Loucy (cell line): Measurements from ENCODE around the gene KRTCAP2.

Experiments
- H2AFZ ChIP-seq: fragments of 200-600 bp; sonication (generic); 2 replicates; pipeline ENCODE4 v1.6.0; 2016; ENCODE audit warnings: antibody characterized with exemption, mild to moderate bottlenecking, low read length, moderate library complexity
- H3F3A ChIP-seq: fragments of 200-600 bp; 2 replicates; pipeline ENCODE4 v1.6.0; 2016; ENCODE audit warnings: antibody characterized with exemption, low read depth, mild to moderate bottlenecking
- H3K27me3 ChIP-seq: fragments of 200-600 bp; sonication (generic); 2 replicates; pipeline ENCODE4 v1.6.1; 2014; ENCODE audit warnings: low read length, mild to moderate bottlenecking; ENCODE audit not compliant: insufficient read depth, poor library complexity, severe bottlenecking
- H3K36me3 ChIP-seq: fragments of 200-600 bp; sonication (generic); 2 replicates; pipeline ENCODE4 v1.6.1; 2016; ENCODE audit warnings: low read length; ENCODE audit not compliant: insufficient read depth
- H3K4me1 ChIP-seq: fragments of 200-600 bp; sonication (generic); 2 replicates; pipeline ENCODE4 v1.5.1; 2014; ENCODE audit warnings: low read length, mild to moderate bottlenecking; ENCODE audit not compliant: insufficient read depth, poor library complexity, severe bottlenecking
- H3K4me2 ChIP-seq: fragments of 200-600 bp; sonication (generic); 2 replicates; pipeline ENCODE4 v1.6.0; 2014; ENCODE audit warnings: antibody characterized with exemption, low read length, low read depth, mild to moderate bottlenecking; ENCODE audit not compliant: poor library complexity, severe bottlenecking
- H3K4me3 ChIP-seq: fragments of 200-600 bp; sonication (generic); 2 replicates; pipeline ENCODE4 v1.5.1; 2014; ENCODE audit warnings: low read length, mild to moderate bottlenecking, mixed read lengths; ENCODE audit not compliant: poor library complexity, severe bottlenecking
- H3K79me2 ChIP-seq: fragments of 200-600 bp; sonication (generic); 2 replicates; pipeline ENCODE4 v1.6.1; 2014; ENCODE audit warnings: low read length; ENCODE audit not compliant: insufficient read depth
- H3K9ac ChIP-seq: fragments of 200-600 bp; sonication (generic); 2 replicates; pipeline ENCODE4 v1.6.0; 2014; ENCODE audit warnings: mild to moderate bottlenecking, low read depth, low read length, moderate library complexity; ENCODE audit not compliant: poor library complexity, severe bottlenecking
- H3K9me2 ChIP-seq: fragments of 200-600 bp; sonication (generic); replicated peaks from 2 replicates; pipeline ENCODE4 v1.6.1; 2016; ENCODE audit warnings: low read depth, low read length, mixed read lengths
- H3K9me3 ChIP-seq: fragments of 200-600 bp; sonication (generic); 2 replicates; pipeline ENCODE4 v1.6.1; 2014; ENCODE audit warnings: mild to moderate bottlenecking, antibody characterized with exemption, low read length, low read depth; ENCODE audit not compliant: insufficient read depth
- H4K20me1 ChIP-seq: fragments of 200-600 bp; sonication (generic); 2 replicates; pipeline ENCODE4 v1.6.0; 2014; ENCODE audit warnings: antibody characterized with exemption, low read length, mild to moderate bottlenecking; ENCODE audit not compliant: insufficient read depth, poor library complexity, severe bottlenecking
- CTCF ChIP-seq: fragments of 200-600 bp; sonication (generic); conservative IDR thresholded peaks from 2 replicates; pipeline ENCODE4 v1.5.1; 2014; ENCODE audit warnings: mild to moderate bottlenecking, antibody characterized with exemption, low read length
- EZH2phosphoT487 ChIP-seq: fragments of 200-600 bp; IDR thresholded peaks from 2 replicates; pipeline ENCODE4 v1.6.1; 2018; ENCODE audit warnings: antibody characterized with exemption, mild to moderate bottlenecking, moderate library complexity, borderline replicate concordance

The KRTCAP2 gene

GRCh38 chr1:155145491-155145890, 27.6 kb downstream of the KRTCAP2 start:
- TF ChIP-seq CTCF (peak; percentile 24), EZH2phosphoT487 (no peak)
- H2AFZ ChIP-seq, result no peak overlapping the region
- no peaks in the 10 kb centered on the region for H3K9me3 ChIP-seq
- H3K27me3 ChIP-seq, result no peaks in the 10 kb centered on the region
- H3K9ac ChIP-seq, result no peak overlapping the region
- no peak overlapping the region for H3K4me2 ChIP-seq
- no peaks in the 10 kb centered on the region for H4K20me1 ChIP-seq
- no peaks in the 10 kb centered on the region for H3K79me2 ChIP-seq
- H3K4me1 ChIP-seq, result peaks cover 2% of the 10 kb centered on the region
- H3K36me3 ChIP-seq, result no peaks in the 10 kb centered on the region
- H3F3A ChIP-seq, result no peaks in the 10 kb centered on the region
- H3K9me2 ChIP-seq, result no peaks in the 10 kb centered on the region
- H3K4me3 ChIP-seq, result no peak overlapping the region

GRCh38 chr1:155141749-155142148, 31.4 kb downstream of the KRTCAP2 start:
- no peak overlapping the region for H3K4me2 ChIP-seq
- H2AFZ ChIP-seq, result no peak overlapping the region
- no peaks in the 10 kb centered on the region for H3K36me3 ChIP-seq
- peaks cover 7% of the 10 kb centered on the region for H4K20me1 ChIP-seq
- H3K4me3 ChIP-seq, result no peak overlapping the region
- H3K4me1 ChIP-seq, result peaks cover 16% of the 10 kb centered on the region
- no peaks in the 10 kb centered on the region for H3F3A ChIP-seq
- no peaks in the 10 kb centered on the region for H3K9me3 ChIP-seq
- H3K79me2 ChIP-seq, result peaks cover 33% of the 10 kb centered on the region
- no peak overlapping the region for H3K9ac ChIP-seq
- H3K9me2 ChIP-seq, result no peaks in the 10 kb centered on the region
- H3K27me3 ChIP-seq, result no peaks in the 10 kb centered on the region
- no peak for TF ChIP-seq CTCF
- no peak for TF ChIP-seq EZH2phosphoT487

- peak overlapping the region; percentile 88 for H3K9ac ChIP-seq
- peak overlapping the region; percentile 92 for H3K4me3 ChIP-seq
- H3K4me2 ChIP-seq, result peak overlapping the region; percentile 92
- no peaks in the 10 kb centered on the region for H3K36me3 ChIP-seq
- H3K79me2 ChIP-seq, result peaks cover 34% of the 10 kb centered on the region
- no peak for TF ChIP-seq CTCF
- no peak for TF ChIP-seq EZH2phosphoT487
- H2AFZ ChIP-seq, result peak overlapping the region; percentile 99
- no peaks in the 10 kb centered on the region for H3K9me2 ChIP-seq
- no peaks in the 10 kb centered on the region for H3K27me3 ChIP-seq
- H3K9me3 ChIP-seq, result no peaks in the 10 kb centered on the region
- peaks cover 8% of the 10 kb centered on the region for H4K20me1 ChIP-seq
- H3K4me1 ChIP-seq, result peaks cover 16% of the 10 kb centered on the region
- no peaks in the 10 kb centered on the region for H3F3A ChIP-seq
Measured at GRCh38 chr1:155140630-155140953, 32.5 kb downstream of the KRTCAP2 start.
